Effector memory CD8-positive, alpha-beta T cell (primary cell): ENCODE measurements around the gene SHPK.

Experiments used
- ATAC-seq: fragments of 150-1000 bp; cut with Tn5 transposase; replicated peaks from 2 replicates; pipeline ENCODE4 v1.10.0; 2021; ENCODE audit warnings: mild to moderate bottlenecking, moderate library complexity
- DNase-seq, 3 experiments: peaks; one replicate each; pipeline ENCODE4 v3.0.0; 2021
- H3K27ac Mint-ChIP-seq, 2 donors: one replicate each; pipeline ENCODE4 v1.8.0; 2022; ENCODE audit warnings: mild to moderate bottlenecking in 2 of 2, mixed read lengths in 2 of 2, moderate library complexity in 2 of 2
- H3K27me3 Mint-ChIP-seq, 2 donors: one replicate each; pipeline ENCODE4 v1.8.0; 2022; ENCODE audit warnings: mixed read lengths in 2 of 2
- H3K36me3 Mint-ChIP-seq: one replicate; pipeline ENCODE4 v1.8.0; 2022; ENCODE audit warnings: mild to moderate bottlenecking, moderate library complexity, mixed read lengths; ENCODE audit not compliant: insufficient read depth
- H3K4me1 Mint-ChIP-seq, 2 donors: one replicate each; pipeline ENCODE4 v1.8.0; 2022; ENCODE audit warnings: low read depth in 2 of 2, mixed read lengths in 2 of 2
- H3K4me3 Mint-ChIP-seq, 2 donors: one replicate each; pipeline ENCODE4 v1.8.0; 2022; ENCODE audit warnings: mild to moderate bottlenecking in 2 of 2, mixed read lengths in 2 of 2, moderate library complexity in 2 of 2
- H3K9me3 Mint-ChIP-seq, 2 donors: one replicate each; pipeline ENCODE4 v1.8.0; 2022; ENCODE audit warnings: mixed read lengths in 2 of 2

The SHPK gene

GRCh38 chr17:3668279-3669084 is 32.4 kb upstream of the SHPK start, which contains the start of the genes EMC6 and TAX1BP3:
TSS of gene EMC6 (plus strand) at chr17:3668812. CDS start at chr17:3669147, 335 bp downstream.
TSS of gene TAX1BP3 (minus strand) at chr17:3668578. CDS start at chr17:3668526, 52 bp downstream.
- Mint-ChIP-seq H3K36me3 (peaks cover 26% of the 10 kb centered on the region), H3K4me3 (peak within 1 kb of the TSS; percentile 94), H3K4me1 (peaks cover 19 to 24% of the 10 kb centered on the region in 2 donors), H3K27me3 (no peaks in the 10 kb centered on the region), H3K9me3 (no peaks in the 10 kb centered on the region), H3K27ac (peak within 1 kb of the TSS; percentile 91 to 95)
- peak; percentile 98 to 100 (median 100) for DNase-seq
- ATAC-seq: peak; percentile 96

GRCh38 chr17:3667366-3668278 is 31.6 kb upstream of the SHPK start:
- DNase-seq (no peak), ATAC-seq (no peak)
- Mint-ChIP-seq H3K36me3 (peaks cover 26% of the 10 kb centered on the region), H3K9me3 (no peaks in the 10 kb centered on the region), H3K27me3 (no peaks in the 10 kb centered on the region), H3K4me1 (peaks cover 19 to 24% of the 10 kb centered on the region in 2 donors), H3K27ac (peak overlapping the region; percentile 78 to 95), H3K4me3 (peak overlapping the region; percentile 94)

- Mint-ChIP-seq H3K36me3 (peaks cover 26% of the 10 kb centered on the region), H3K27ac (no peak overlapping the region), H3K9me3 (no peaks in the 10 kb centered on the region), H3K27me3 (no peaks in the 10 kb centered on the region), H3K4me1 (peaks cover 19 to 24% of the 10 kb centered on the region in 2 donors), H3K4me3 (peak overlapping the region; percentile 5 to 50)
- DNase-seq (no peak), ATAC-seq (no peak)
These were observed 30.5 kb upstream of the SHPK start for GRCh38 chr17:3666516-3666915.

GRCh38 chr17:3665834-3666233 is 29.8 kb upstream of the SHPK start:
- Mint-ChIP-seq H3K27me3 (no peaks in the 10 kb centered on the region), H3K4me3 (peak overlapping the region; percentile 50), H3K36me3 (peaks cover 21% of the 10 kb centered on the region), H3K4me1 (peaks cover 19 to 24% of the 10 kb centered on the region in 2 donors), H3K27ac (peak overlapping the region in 1 of 2 donors; percentile 13), H3K9me3 (no peaks in the 10 kb centered on the region)
- DNase-seq (no peak), ATAC-seq (no peak)

- no peak for DNase-seq
- H3K27me3 Mint-ChIP-seq: no peaks in the 10 kb centered on the region
- peaks cover 11 to 12% of the 10 kb centered on the region in 2 donors for H3K4me1 Mint-ChIP-seq
- no peak overlapping the region for H3K27ac Mint-ChIP-seq
- no peak for ATAC-seq
- no peaks in the 10 kb centered on the region for H3K9me3 Mint-ChIP-seq
- peaks cover 2% of the 10 kb centered on the region for H3K36me3 Mint-ChIP-seq
- H3K4me3 Mint-ChIP-seq: no peak overlapping the region
These were observed 27.3 kb upstream of the SHPK start for GRCh38 chr17:3663102-3664011.

- H3K27me3 Mint-ChIP-seq: no peaks in the 10 kb centered on the region
- no peak overlapping the region for H3K4me3 Mint-ChIP-seq
- no peak overlapping the region for H3K27ac Mint-ChIP-seq
- ATAC-seq (no peak), DNase-seq (no peak)
- H3K4me1 Mint-ChIP-seq: no peaks in the 10 kb centered on the region
- H3K36me3 Mint-ChIP-seq: no peaks in the 10 kb centered on the region
- H3K9me3 Mint-ChIP-seq: no peaks in the 10 kb centered on the region
These were observed 24.4 kb upstream of the SHPK start for GRCh38 chr17:3660311-3660891.

DNA sequence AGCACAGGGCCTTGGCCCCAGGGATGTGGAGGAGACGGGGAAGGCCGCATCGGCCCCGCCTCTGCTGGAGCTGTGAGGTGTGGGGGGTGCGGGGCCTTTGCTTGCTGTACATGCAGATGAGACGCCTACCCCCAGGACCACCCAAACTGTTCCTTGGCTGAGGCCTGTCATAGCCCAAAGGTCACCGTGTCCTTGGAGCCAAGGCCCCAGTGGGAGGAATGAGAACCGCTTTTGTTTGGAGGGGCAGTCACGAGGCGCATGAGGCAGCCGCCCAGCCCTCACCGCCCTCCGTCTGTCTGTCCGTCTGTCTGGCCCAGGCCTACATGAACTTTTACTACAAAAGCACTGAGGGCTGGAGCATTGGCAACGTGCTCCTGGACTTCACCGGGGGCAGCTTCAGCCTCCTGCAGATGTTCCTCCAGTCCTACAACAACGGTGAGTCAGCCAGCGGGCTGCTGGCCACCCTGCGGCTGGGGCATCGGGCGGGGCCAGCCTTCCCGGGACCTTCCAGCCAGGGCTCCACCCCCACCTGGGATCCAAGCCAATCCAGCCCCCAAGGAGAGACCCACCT is 23.6 kb upstream of the SHPK start:
- DNase-seq (no peak), ATAC-seq (no peak)
- Mint-ChIP-seq H3K36me3 (no peaks in the 10 kb centered on the region), H3K9me3 (no peaks in the 10 kb centered on the region), H3K4me1 (no peaks in the 10 kb centered on the region), H3K27ac (no peak overlapping the region), H3K27me3 (no peaks in the 10 kb centered on the region), H3K4me3 (no peak overlapping the region)

DNA sequence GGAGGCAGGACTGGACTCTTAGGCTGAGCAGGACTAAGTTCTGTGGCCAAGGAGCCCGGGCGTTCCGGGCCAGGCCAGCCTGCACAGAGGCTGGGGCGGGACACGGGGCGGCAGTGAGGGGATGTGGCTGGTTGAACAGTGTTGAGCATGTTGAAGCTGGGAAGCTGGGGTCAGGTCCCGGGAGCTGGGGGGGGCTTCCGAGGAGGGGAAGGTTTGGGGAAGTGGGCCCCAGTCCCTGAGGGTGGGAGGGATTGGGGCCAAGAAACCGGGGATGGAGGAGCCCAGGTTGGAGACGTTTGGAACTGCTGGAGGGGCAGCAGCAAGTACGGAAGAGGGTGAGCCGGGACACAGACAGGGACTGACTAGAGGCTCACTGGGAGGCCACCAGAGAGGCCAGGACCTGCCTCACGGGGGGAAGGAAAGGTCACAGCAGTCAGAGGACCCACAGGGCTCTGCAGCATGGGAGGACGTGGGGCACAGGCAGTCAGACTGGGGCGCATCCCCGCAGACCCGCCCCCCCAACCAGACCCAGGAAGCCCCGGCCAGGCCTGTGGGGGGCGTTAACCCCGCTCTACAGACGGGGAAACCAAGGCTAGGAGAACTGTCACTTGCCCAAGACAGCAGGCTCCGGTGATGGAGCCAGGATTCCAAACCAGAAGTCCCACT is 22.9 kb upstream of the SHPK start:
- Mint-ChIP-seq H3K27me3 (no peaks in the 10 kb centered on the region), H3K27ac (no peak overlapping the region), H3K4me1 (no peaks in the 10 kb centered on the region), H3K4me3 (no peak overlapping the region), H3K9me3 (no peaks in the 10 kb centered on the region), H3K36me3 (no peaks in the 10 kb centered on the region)
- DNase-seq: no peak
- ATAC-seq: no peak

GRCh38 chr17:3657874-3658783 is 22.1 kb upstream of the SHPK start:
- Mint-ChIP-seq H3K27ac (no peak overlapping the region), H3K4me3 (no peak overlapping the region)
- no peak for ATAC-seq

GRCh38 chr17:3657588-3657869 is 21.5 kb upstream of the SHPK start:
- Mint-ChIP-seq H3K36me3 (no peaks in the 10 kb centered on the region), H3K27ac (no peak overlapping the region), H3K4me3 (no peak overlapping the region), H3K9me3 (no peaks in the 10 kb centered on the region), H3K4me1 (no peaks in the 10 kb centered on the region), H3K27me3 (no peaks in the 10 kb centered on the region)
- ATAC-seq (no peak), DNase-seq (no peak)

More at GRCh38 chr17:3657874-3658783, 22.1 kb upstream of the SHPK start:
- no peak for DNase-seq
- Mint-ChIP-seq H3K27me3 (no peaks in the 10 kb centered on the region), H3K36me3 (no peaks in the 10 kb centered on the region), H3K4me1 (no peaks in the 10 kb centered on the region), H3K9me3 (no peaks in the 10 kb centered on the region)

DNA sequence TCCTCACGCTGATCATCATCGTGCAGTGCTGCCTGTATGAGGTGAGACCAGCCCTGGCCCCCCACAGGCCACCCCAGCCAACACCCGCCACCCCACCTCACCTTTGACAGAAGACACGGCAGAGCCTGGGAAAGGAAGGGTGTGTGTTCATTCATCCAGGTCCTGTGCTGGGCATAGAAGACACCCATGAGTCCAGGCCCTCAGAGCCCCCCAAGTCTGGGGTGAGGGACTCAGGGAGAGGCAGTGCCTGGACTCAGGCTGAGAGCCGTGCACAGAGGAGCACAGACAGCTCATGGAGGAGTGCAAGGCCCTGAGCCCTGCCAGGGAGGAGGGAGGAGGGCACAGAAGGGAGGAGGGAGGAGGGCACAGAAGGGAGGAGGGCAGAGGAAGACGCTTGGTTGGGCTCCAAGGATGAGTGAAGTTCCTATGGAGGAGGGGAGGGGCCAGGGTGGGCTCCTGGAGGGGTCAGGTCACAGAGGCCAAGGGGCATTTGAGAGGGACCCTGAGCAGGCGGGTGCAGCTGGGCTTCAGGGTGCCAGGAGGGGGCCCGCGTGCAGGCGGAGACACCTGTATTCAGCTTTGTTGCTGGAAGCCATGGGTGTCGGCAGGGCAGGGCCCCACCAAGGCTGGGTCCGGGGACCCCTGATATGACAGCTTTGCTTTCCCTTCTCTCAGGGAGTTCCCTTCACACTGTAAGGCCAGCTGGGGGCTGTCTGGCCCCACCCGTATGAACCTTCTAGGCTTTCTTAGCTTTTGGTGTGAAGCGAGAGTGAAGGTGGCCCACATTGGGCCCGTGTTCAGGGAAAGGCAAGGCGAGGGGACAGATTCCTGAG is 20.9 kb upstream of the SHPK start:
- H3K4me3 Mint-ChIP-seq: no peak overlapping the region
- no peak overlapping the region for H3K27ac Mint-ChIP-seq
- DNase-seq (no peak), ATAC-seq (no peak)
- no peaks in the 10 kb centered on the region for H3K4me1 Mint-ChIP-seq
- H3K36me3 Mint-ChIP-seq: no peaks in the 10 kb centered on the region
- no peaks in the 10 kb centered on the region for H3K27me3 Mint-ChIP-seq
- no peaks in the 10 kb centered on the region for H3K9me3 Mint-ChIP-seq
